K562 (cell line): Measurements from ENCODE around the gene RNF175. TPM values are rescaled to one million over a fixed set of nuclear protein-coding genes. Genes with fewer than 3 reads are reported as not detected.

Source experiments
- ATAC-seq: fragments of 200-7000 bp; cut with Tn5 transposase; 3 replicates; pipeline ENCODE4 v1.9.1; 2020; ENCODE audit warnings: moderate library complexity
- BruUV-seq: library from RNA; stranded (reverse); fragments of 400-500 nt; replicated peaks from 2 replicates; lab custom pipeline; 2021; lab: Mats Ljungman, UMichigan
- CTCF ChIA-PET: fragments of 300-600 bp; formaldehyde crosslinking; extraction: SDS; loops from one replicate; lab custom pipeline; 2021; ENCODE audit warnings: low intra/inter-chr PET ratio; lab: Yijun Ruan, JAX
- POLR2A ChIA-PET: fragments of 300-600, 350-650 bp; sonication (Branson Sonifier 250); formaldehyde crosslinking; extraction: SDS; loops from one replicate; lab custom pipeline; 2021; ENCODE audit warnings: antibody characterized with exemption, inconsistent platforms; lab: Yijun Ruan, JAX
- DNase-seq, 4 experiments: peaks; one replicate each; pipeline versions ENCODE4 v3.0.0 to v3.0.0-alpha.2; 2011 to 2018; ENCODE audit warnings: low spot score in 3 of 4, mixed read lengths in 3 of 4; ENCODE audit errors: extremely low read depth in 1 of 4
- FAIRE-seq: peaks from 2 replicates; lab custom pipeline; 2011; peaks lifted over from hg19 to GRCh38; lab: Jason Lieb, UNC
- H2AFZ ChIP-seq: 2 replicates; pipeline ENCODE4 v1.6.0; 2011; ENCODE audit warnings: low read depth, low read length, control low read depth, inconsistent platforms
- H3K27ac ChIP-seq: fragments of 200-600 bp; 3 replicates; pipeline ENCODE4 v1.8.0; 2011; ENCODE audit warnings: low read depth, mild to moderate bottlenecking, control low read depth, inconsistent platforms, low read length, moderate library complexity, mixed read lengths; ENCODE audit errors: extremely low read depth
- H3K27me3 ChIP-seq, 2 experiments: fragments of 300-600 bp in 1 of 2; 2 replicates in 1 of 2; 3 replicates in 1 of 2; pipeline versions ENCODE4 v1.6.0 to v1.8.0; 2011; ENCODE audit warnings: inconsistent platforms in 2 of 2, low read length in 2 of 2, mild to moderate bottlenecking in 1 of 2, mixed read lengths in 1 of 2, moderate library complexity in 1 of 2; ENCODE audit not compliant: control insufficient read depth in 2 of 2, insufficient read depth in 2 of 2
- H3K36me3 ChIP-seq: fragments of 300-600 bp; 3 replicates; pipeline ENCODE4 v1.8.0; 2011; ENCODE audit warnings: mild to moderate bottlenecking, low read length, inconsistent platforms; ENCODE audit not compliant: control insufficient read depth, insufficient read depth
- H3K4me1 ChIP-seq, 2 experiments: fragments of 200-600 bp in 1 of 2; replicated peaks in 1 of 2; 2 replicates in 1 of 2; 3 replicates in 1 of 2; pipeline versions ENCODE4 v1.5.1 to v1.8.0; 2011; ENCODE audit warnings: inconsistent platforms in 2 of 2, low read length in 2 of 2, mild to moderate bottlenecking in 1 of 2, mixed read lengths in 1 of 2, moderate library complexity in 1 of 2; ENCODE audit not compliant: control insufficient read depth in 2 of 2, insufficient read depth in 2 of 2
- H3K4me2 ChIP-seq: 2 replicates; pipeline ENCODE4 v1.6.1; 2011; ENCODE audit warnings: low read length, control low read depth, inconsistent platforms, mixed read lengths; ENCODE audit not compliant: insufficient read depth
- H3K4me3 ChIP-seq: fragments of 200-600 bp; sonication (generic), shearing (Covaris generic); 2 replicates; pipeline ENCODE4 v1.5.1; 2016; ENCODE audit warnings: control low read depth, inconsistent platforms
- H3K79me2 ChIP-seq: fragments of 200-600 bp; 3 replicates; pipeline ENCODE4 v1.8.0; 2011; ENCODE audit warnings: low read length, inconsistent platforms; ENCODE audit not compliant: control insufficient read depth, insufficient read depth
- H3K9ac ChIP-seq, 2 experiments: 2 replicates each; pipeline versions ENCODE4 v1.6.0 to v1.6.1; 2011; ENCODE audit warnings: low read depth in 2 of 2, low read length in 2 of 2, control low read depth in 1 of 2, inconsistent platforms in 1 of 2, mild to moderate bottlenecking in 1 of 2, mixed read lengths in 1 of 2; ENCODE audit not compliant: insufficient read depth in 1 of 2
- H3K9me1 ChIP-seq: one replicate; pipeline ENCODE4 v1.6.0; 2011; ENCODE audit warnings: inconsistent platforms, mild to moderate bottlenecking, low read length, moderate library complexity; ENCODE audit not compliant: control insufficient read depth, insufficient read depth
- H3K9me3 ChIP-seq: replicated peaks from 2 replicates; pipeline ENCODE4 v1.5.1; 2011; ENCODE audit warnings: low read depth, low read length, inconsistent platforms; ENCODE audit not compliant: control insufficient read depth, insufficient read depth
- H4K20me1 ChIP-seq: replicated peaks from 2 replicates; pipeline ENCODE4 v1.6.1; 2011; ENCODE audit warnings: low read length, inconsistent platforms, mixed read lengths; ENCODE audit not compliant: control insufficient read depth, insufficient read depth
- CREM ChIP-seq: IDR thresholded peaks from 2 replicates; pipeline ENCODE4 v1.6.1; 2014; ENCODE audit warnings: antibody characterized with exemption, low read depth
- FIP1L1 ChIP-seq: fragments of 200-400 bp; formaldehyde crosslinking; IDR thresholded peaks from 2 replicates; pipeline ENCODE4 v1.6.1; 2018; ENCODE audit warnings: mild to moderate bottlenecking, low read depth, low read length; ENCODE audit not compliant: poor library complexity, severe bottlenecking
- HEY1 ChIP-seq: fragments of 250-450 bp; sonication (Bioruptor Pico); IDR thresholded peaks from 2 replicates; pipeline ENCODE4 v1.5.0; 2020; ENCODE audit warnings: mild to moderate bottlenecking, moderate library complexity, borderline replicate concordance
- HNRNPK ChIP-seq: fragments of 200-400 bp; formaldehyde crosslinking; IDR thresholded peaks from one replicate; pipeline ENCODE4 v1.6.1; 2018; ENCODE audit warnings: mild to moderate bottlenecking, low read depth, low read length; ENCODE audit not compliant: poor library complexity, severe bottlenecking
- NFIX ChIP-seq: fragments of 250-450 bp; sonication (Bioruptor Pico); IDR thresholded peaks from 2 replicates; pipeline ENCODE4 v1.4.0; 2020; ENCODE audit warnings: low read depth, mild to moderate bottlenecking, moderate library complexity
- ZNF175 ChIP-seq: fragments of 200-800 bp; sonication (Bioruptor generic); IDR thresholded peaks from 2 replicates; pipeline ENCODE4 v1.6.1; 2016; ENCODE audit warnings: low read depth, mild to moderate bottlenecking, missing genetic modification characterization, missing compliant biosample characterization
- WGBS: fragments of 100-300 bp; shearing (Covaris generic); methylation state at CpG from one replicate; pipeline ENCODE4 v1.1.6; 2016; ENCODE audit warnings: low coverage, mixed read lengths; ENCODE audit not compliant: insufficient coverage; ENCODE audit errors: missing lambda C conversion rate; 5-methylcytosine and 5-hydroxymethylcytosine counted together
- in situ Hi-C: fragments of 300-500 bp; cut with MboI; formaldehyde crosslinking; loops from 4 replicates; pipeline ENCODE4 v1.15.0; 2018; ENCODE audit warnings: inconsistent platforms, mixed read lengths
- intact Hi-C: fragments of 100-400 bp; cut with micrococcal nuclease; formaldehyde crosslinking; loops from 2 replicates; pipeline ENCODE4 v1.14.2; 2022
- polyA plus RNA-seq, 8 experiments: library from polyadenylated mRNA; depleted of rRNA in 4 of 8; stranded (reverse) in 5 of 8; unstranded in 3 of 8; fragments of >200 nt; fragmentation: Nextera tagmentation in 2 of 8; fragmentation: Illumina TruSeq in 1 of 8; extraction: Ambion mirVana in 2 of 8; extraction: Trizol in 1 of 8; gene quantifications; 2 replicates each; pipeline versions ENCODE4 v1.2.1 to v1.2.3, GENCODE V29; 2011 to 2014; ENCODE audit warnings: inconsistent platforms in 1 of 8, missing spikeins in 1 of 8
- total RNA-seq, 7 experiments: library from RNA; depleted of rRNA in 6 of 7; stranded (reverse); fragments of >200 nt in 6 of 7; fragmentation: Illumina TruSeq in 2 of 7; extraction: Trizol in 2 of 7; gene quantifications; 2 replicates each; pipeline versions ENCODE4 v1.2.1 to v1.2.3, GENCODE V29; 2011 to 2021; ENCODE audit warnings: low replicate concordance in 1 of 7

Gene RNF175
- total and polyA plus RNA-seq, 9 of the 15 experiments (the other 6 are each of a cell fraction or from before 2014, with no cell fraction given) = not detected

- intact Hi-C loops (loop anchor here (10.0 kb wide), 1 partner anchor 527 kb away; no protein-coding TSS in a partner anchor), in situ Hi-C loops (no loop called here)
- Histone ChIP-seq H3K36me3 (no peaks in the 10 kb centered on the region), H2AFZ (no peak overlapping the region), H3K4me1 (peaks cover 3 to 26% of the 10 kb centered on the region in 2 experiments; a peak in 4 of 5 replicates), H3K4me3 (no peak overlapping the region), H3K4me2 (no peak overlapping the region), H3K27ac (no peak overlapping the region), H3K79me2 (no peaks in the 10 kb centered on the region), H3K9me1 (no peaks in the 10 kb centered on the region), H3K9me3 (no peaks in the 10 kb centered on the region), H3K9ac (no peak overlapping the region), H3K27me3 (peaks cover 34 to 54% of the 10 kb centered on the region in 2 experiments; a peak in 4 of 5 replicates), H4K20me1 (peaks cover 3% of the 10 kb centered on the region; the same call in 1 of the 2 replicates)
- TF ChIP-seq FIP1L1 (no peak), NFIX (CRISPR knock-in tag) (no peak), HEY1 (CRISPR knock-in tag) (no peak), HNRNPK (no peak), CREM (no peak), ZNF175 (CRISPR knock-in tag) (no peak)
- no TSS peak for BruUV-seq
- 1% methylated on average over 5 of the region's 5 CpGs for WGBS
- ATAC-seq (no peak), FAIRE-seq (no peak), DNase-seq (no peak)
- POLR2A ChIA-PET = interaction anchor here (0.6 kb wide), 1 partner anchor 61 kb away, joined by 3 read pairs; no protein-coding TSS in a partner anchor
- CTCF ChIA-PET = no interaction called here
Measured at GRCh38 chr4:153787575-153787974, 27.8 kb upstream of the RNF175 start.
